HL-60/S4 treated with phorbol 12-myristate 13-acetate at 8.2 ng/mL for 4 days and 3 days (cell line): ENCODE measurements around the gene ADAMTS17.

ENCODE experiments used
- in situ Hi-C: fragments of 300-500 bp; cut with MboI; formaldehyde crosslinking; loops from 2 replicates; pipeline ENCODE4 v1.15.0; 2022; ENCODE audit warnings: low sequenced_read_pairs

The ADAMTS17 gene

DNA sequence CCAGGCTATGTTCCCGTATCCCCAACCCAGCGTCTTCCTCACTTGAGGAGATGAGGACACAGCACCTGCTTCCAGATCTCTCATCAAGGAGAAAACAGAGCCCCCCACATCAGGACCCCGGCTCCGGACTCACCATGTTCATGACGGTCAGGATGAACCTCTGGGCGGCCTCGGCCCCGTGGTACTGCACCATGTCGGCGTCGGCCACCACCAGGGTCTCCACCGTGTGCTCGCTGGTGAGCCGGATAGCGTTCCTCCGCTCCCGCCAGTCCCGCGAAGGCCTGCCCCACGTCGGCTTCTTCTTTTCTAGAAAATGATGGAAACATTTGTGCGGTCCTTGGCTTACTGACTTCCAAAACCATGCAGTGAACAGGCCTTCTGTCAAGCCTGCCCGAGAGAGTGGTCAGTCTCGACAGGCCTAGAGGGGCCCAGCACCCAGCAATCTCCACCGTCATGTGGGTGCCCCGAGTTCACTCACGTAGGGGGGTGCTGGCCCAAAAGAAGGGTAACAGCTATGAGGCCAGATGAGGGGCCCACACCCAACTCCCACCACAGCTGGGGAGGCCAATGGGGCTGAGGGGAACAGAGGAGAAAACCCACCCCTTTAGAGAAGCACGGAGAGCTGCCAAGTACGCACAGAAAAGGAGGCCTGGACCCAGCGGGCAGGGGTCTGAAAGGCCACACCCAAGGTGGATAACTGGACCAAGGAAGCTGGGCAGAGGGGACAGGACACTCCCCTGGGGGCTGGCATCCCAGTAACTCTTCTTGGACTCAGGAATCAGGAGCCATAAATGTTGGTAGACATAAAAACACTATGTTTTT, 60.5 kb downstream of the ADAMTS17 start:
- in situ Hi-C loops: no loop called here

- in situ Hi-C loops: no loop called here
Measured at GRCh38 chr15:100279849-100280248, 61.9 kb downstream of the ADAMTS17 start.

DNA sequence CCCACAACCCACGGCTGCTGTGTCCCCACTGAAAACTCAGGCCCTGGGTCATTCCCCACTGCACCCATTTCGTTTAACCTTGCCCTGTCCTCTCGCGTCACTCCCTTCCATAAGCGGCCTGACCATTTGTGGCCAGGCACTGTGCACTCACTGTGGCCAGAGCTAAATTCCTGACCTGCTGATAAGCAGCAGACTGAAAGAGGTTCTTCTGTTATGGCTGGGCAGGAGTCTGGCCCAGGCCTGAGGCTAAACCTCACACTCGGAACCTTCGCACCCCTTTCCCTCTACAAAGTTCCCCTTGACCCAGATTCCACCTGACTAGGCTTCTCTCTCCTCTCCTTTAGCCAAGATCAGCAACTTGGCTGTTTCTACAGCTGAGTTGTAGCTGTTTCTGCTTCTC, 62.3 kb downstream of the ADAMTS17 start:
- in situ Hi-C loops: no loop called here

DNA sequence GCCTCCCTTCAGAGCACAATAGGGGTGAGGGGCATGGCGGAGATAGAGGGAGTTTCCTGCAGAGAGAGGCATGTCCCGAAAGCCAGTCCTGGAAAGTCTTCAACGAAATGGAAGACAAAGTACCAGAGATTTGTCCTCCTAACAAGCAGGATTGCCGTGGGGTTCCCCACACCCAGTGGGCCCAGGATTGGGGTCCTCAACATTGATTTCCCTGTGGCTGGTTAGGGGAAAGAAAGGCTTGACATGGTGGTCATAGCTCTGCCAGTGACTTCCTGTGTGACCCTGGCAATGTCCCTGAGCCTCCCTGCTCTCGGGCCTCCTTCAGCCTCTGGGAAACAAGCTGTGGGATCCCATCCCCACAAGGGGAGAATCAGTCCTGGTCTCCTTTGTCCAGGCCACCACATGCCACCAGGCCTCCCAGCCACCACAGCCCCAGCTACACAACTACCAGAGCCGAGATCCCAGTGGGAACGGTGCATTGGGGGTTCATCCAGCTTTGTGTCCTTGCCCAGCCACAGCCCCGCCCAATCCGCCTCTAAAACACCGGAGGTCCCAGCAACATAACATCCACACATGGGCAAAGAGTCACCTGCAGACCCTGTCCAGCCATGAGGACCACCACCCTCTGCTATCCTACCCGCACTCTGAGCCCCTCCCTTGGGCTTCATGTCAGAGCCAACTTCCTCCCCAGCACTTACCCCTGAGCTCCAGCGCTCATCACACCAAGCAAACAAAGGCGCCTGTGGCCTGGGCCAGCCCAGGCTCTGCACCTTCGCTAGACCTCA, 63.0 kb downstream of the ADAMTS17 start:
- in situ Hi-C loops: no loop called here

DNA sequence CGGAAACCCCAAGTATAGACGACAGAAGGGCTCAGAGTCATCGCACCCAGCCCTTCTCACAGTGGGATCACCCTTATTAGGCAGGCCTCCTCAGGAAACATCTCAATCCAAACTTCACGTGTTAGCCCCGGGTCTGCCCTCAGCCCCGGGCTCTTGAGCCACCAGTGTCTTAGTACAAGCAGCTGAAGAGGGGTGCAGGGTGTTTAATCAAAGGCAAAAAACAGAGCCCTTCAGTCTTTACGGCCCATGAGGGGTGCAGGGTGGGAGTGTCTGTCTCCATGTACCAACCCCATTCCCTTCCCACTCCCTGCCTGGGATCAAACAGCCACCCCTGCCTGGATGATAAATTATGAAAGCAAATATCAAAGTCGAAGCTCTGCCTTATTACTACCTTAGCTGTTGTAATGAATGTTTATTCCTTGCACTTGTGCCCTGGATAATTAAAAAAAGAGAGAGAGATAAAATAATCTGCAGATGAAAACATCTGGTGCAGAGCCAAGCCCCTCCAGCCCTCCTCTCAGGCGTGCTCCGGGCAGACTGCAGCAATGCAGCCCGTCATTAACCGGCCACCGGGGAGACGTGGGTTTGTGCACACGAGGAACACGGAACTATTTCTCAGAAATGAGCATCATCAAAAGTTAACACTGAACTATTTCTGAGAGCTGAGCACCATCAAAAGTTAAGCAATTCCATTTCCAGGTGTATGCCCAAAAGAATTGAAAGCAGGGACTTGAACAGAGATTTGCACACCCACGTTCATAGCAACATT, 64.5 kb downstream of the ADAMTS17 start:
- in situ Hi-C loops: no loop called here

GRCh38 chr15:100276506-100276905, 65.3 kb downstream of the ADAMTS17 start:
- in situ Hi-C loops: no loop called here

- in situ Hi-C loops: no loop called here
Measured at GRCh38 chr15:100275641-100276040, 66.1 kb downstream of the ADAMTS17 start.

DNA sequence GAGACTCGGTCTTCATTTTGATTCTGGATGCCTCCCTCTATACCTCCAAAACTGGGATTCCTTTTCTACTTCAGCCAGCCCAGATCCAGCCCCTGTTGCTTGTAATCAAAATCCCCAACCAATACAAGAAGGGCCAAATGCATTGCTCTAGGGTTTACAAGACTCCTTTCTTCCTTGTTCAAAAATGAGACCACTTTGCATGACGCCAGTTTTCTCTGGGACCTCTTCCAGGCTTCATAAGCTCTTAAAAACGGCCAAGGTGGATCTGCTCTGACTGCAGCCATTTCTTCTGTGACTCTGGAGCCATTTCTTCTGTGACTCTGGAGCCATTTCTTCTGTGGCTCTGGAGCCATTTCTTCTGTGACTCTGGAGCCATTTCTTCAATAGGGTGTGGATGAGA, 71.9 kb downstream of the ADAMTS17 start:
- in situ Hi-C loops: no loop called here

DNA sequence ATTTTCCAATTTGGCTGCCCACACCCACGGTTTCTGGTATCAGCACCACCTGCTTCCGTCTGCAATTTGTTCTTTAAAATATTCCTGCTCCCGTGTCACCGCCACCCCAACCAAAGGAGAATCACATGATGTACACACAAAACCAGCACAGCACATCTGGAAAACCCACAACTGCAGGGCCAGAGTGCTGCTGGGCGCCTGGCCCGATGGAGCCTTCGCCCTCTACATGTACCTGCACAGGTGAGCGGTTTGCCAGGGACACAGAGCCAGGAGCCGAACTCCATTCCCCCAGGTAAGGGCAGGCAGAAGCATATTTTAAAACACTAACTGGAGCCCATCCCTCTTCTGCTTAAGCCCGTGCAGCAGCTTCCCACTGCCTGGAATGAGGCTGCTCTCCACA, 75.6 kb downstream of the ADAMTS17 start:
- in situ Hi-C loops: no loop called here

GRCh38 chr15:100265641-100266035, 76.1 kb downstream of the ADAMTS17 start:
- in situ Hi-C loops: no loop called here

DNA sequence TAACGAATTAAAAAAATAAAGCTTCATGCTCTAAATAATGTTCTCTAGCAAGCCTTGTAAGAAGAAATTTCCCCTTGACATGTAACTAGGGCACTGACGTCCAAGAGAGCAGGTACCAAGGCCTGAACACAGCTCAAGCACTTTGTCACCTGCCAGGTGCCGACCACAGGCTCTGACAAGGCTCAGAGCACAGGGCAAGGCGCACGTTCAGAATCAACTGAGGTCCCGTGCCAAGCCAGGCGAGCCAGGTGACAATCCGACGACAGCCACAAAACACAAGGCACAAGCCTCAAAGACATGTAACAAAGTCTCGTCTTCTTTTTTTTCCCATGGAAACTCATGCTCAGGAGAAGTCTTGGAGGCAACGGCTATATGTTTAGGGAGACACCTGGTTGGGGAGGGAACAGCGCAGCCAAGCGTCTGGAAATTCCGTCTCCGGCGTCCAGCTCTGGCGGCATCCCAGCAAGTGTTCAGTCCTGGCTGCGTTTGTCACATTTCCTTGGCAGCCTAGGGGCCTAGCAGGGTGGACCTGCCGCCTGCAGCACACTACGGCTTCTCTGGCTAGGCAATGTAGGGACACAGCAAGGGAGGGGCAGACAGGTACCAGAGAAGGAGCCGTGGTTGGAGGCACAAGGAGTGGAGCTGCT, 76.7 kb downstream of the ADAMTS17 start:
- in situ Hi-C loops: no loop called here

DNA sequence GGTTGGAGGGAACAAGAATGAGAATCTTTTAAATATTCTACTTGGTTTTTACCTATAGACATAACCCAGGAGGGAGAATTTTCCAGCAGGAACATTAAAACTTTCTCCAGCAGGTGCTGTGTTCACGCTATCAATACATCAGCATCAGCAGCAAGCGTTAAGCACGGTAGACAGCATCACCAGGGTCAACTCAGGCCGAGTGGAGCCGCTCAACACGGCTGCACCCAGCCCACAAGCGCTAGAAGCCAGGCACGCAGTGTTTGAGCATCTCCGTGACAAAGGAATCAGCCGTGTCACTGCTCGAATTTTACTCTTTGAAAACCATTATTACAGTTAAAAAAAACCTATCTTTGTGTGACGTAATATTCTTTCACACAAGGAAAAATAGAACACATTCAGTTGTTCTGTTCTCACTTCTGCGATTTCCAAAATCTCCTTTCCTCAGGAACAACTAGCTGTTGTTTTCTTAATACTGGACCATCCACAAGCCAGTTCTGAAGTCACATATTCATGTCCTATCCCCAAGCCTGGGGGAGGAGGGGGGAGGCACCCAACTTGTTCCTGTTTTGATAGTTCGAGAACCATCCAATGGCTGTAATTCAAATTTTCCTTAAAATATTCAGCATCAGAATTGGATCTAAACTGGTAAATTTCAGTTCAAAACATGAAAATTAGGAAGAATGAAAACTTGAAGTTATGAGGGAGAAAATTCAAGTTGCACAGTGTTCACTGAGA, 77.9 kb downstream of the ADAMTS17 start:
- in situ Hi-C loops: no loop called here

- in situ Hi-C loops: no loop called here
Measured at GRCh38 chr15:100263031-100263430, 78.7 kb downstream of the ADAMTS17 start.

DNA sequence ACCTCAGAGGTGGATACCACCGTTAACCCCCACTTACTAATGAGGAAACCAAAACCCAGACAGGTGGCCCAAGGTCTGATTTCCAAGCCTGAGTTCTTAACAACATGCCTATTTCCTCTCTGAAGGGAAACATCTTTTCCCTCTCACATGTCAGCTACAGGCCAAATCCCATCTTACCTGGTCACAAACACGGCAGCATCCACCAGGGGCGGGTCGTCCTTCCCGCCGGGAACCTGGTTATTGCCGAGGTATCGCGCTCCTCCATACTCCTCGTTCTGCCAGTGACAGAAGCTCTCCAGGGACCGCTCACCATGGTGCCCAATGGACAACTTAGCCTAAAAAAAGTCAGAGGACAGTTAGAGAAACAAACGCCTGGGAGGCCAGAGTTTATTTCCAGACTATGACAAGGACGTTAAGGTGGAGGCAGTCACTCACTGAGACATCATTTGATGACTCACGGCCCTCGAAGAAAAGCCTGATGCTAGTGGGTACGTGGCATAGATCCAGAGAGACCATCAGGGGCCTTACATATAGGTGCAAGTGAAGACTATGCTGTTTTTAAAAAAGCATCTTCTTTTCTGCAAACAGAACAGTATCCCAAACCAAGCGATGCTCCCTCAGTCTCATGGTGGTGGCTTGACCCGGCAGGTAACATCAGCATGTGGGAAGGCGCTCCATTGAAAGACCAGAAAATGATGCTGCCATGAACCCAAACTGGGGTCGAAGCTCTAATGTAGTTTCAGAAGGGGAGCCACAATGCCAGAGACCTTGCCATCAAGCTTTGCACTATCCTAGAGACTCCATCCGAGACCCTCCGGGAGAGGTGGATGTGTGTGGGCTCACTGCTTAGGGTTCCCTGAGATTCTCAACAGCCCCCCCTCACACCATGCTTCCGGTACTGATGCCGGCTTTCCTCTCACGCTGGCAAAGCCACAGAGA, 80.2 kb downstream of the ADAMTS17 start:
- in situ Hi-C loops: no loop called here

DNA sequence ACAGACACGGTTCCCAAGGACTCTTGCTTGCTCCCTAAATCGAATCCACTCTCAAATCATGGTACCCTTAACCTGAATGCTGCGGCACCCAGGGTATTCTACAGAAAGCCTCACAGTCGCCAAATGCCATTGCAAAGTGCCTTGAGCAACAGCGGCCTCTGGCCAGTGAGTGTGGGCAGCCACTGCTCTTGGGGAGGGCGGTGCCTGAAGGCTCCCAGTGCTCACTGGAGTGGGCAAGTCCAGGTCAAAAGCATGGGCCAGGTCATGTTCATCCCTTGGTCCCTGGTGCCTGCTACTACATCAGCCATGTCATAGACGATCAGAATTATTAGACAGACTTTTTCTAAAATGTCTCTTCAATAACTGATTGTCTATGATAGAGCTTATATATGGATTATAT, 82.5 kb downstream of the ADAMTS17 start:
- in situ Hi-C loops: no loop called here

DNA sequence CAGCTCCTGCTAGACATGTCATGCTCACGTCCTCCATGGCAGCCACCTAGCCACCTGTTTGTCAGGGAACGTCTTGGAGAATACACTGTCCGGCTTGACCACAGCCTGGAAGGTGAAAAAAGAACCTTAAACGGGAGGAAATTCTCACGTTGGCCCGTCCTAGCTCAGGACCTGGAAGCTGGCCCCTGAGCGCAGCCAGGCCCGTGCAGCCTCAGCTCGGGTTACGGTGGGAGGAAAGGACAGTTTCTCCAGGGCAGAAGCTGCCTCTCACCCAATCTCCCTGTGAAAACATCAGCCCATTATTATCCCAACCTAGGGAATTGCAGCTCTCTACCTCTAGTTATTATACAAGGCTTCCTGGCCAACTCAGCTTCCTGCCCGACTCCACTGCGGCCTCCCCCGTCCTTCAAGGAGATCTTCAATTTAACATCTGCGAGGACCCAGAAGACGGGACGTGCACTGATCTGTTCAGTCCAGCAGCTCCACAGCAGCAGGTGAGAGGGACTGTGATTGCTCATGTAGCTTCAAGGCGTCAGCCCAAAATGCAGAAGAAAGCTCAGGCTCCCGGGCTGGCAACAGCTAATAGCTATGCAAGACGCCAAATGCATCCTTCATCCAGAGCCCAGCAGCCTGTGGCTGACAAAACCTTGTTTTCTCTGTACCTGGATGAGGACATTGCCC, 84.7 kb downstream of the ADAMTS17 start:
- in situ Hi-C loops: no loop called here

- in situ Hi-C loops: no loop called here
Measured at GRCh38 chr15:100256101-100256969, 85.4 kb downstream of the ADAMTS17 start.

DNA sequence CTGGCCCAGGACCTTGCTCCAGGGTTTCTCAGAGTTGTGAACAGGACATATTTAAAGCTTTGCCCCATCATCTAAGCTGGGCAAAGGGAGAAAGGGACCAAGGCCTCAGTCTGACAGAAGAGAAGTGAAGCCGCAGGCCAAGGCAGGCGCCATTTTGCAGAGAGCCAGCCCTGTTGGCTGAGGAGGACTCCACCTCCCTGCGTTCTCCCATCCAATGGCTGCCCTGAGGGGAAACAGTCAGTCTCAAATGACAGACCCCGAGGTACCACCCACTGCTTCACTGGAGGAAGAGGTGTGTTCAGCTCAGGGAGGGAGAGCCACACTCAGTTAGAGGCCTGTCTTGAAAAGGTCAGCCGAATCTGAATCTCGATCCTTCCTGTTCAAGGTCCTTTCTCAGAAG, 86.1 kb downstream of the ADAMTS17 start:
- in situ Hi-C loops: no loop called here
